C4-2B (cell line): ENCODE data around the gene DISP3.

ENCODE experiments used
- ZFX ChIP-seq: fragments of 450-650 bp; IDR thresholded peaks from 2 replicates; pipeline ENCODE4 v1.6.1; 2017
- TF ChIP-seq, protein P1 (sequence below): fragments of 450-650 bp; conservative IDR thresholded peaks from 2 replicates; pipeline ENCODE4 v1.5.1; 2017; ENCODE audit warnings: mild to moderate bottlenecking

DNA sequence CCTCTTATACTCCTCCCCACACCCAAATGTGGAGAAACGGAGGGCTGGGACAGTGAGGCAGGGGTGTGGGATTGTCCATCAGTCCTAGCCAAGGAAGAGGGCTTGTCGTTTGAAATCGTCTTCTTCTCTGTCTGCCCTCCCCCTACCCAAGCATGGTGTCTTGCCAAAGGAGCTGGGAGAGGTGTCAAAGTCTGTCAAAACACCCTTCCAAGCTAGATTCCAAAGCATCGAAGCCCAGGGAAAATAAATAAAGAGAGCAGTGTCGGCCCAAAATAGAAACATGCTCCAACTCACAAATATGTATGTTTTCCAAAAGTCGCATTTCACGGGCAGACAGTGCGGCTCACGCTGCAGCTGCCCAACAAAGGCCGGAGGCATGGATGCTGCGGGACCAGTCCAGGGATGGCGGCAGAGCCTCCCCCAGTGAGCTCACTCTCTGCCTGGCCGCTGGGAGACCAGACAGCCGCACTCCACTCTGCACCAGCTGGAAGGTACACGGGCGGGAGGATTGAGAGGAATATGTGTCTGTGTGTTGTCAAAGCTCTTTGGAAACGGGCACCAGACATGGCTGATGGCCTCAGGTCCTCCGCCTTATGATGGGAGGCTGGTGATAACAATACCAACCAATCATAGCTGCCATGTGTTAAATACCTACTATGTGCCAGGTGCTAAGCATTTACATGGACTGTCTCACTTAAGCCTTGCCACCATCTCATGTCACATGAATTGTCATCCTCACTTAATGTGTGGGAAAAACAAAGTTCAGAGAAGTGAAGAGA, 3.9 kb downstream of the DISP3 start:
- TF ChIP-seq, protein P1, sequence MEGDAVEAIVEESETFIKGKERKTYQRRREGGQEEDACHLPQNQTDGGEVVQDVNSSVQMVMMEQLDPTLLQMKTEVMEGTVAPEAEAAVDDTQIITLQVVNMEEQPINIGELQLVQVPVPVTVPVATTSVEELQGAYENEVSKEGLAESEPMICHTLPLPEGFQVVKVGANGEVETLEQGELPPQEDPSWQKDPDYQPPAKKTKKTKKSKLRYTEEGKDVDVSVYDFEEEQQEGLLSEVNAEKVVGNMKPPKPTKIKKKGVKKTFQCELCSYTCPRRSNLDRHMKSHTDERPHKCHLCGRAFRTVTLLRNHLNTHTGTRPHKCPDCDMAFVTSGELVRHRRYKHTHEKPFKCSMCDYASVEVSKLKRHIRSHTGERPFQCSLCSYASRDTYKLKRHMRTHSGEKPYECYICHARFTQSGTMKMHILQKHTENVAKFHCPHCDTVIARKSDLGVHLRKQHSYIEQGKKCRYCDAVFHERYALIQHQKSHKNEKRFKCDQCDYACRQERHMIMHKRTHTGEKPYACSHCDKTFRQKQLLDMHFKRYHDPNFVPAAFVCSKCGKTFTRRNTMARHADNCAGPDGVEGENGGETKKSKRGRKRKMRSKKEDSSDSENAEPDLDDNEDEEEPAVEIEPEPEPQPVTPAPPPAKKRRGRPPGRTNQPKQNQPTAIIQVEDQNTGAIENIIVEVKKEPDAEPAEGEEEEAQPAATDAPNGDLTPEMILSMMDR: no peak
- no peak for TF ChIP-seq ZFX
